HL-60 (cell line): ENCODE results near the gene MTCH2.

ENCODE experiments used
- DNase-seq, 2 experiments: peaks; one replicate each; pipeline ENCODE4 v3.0.0-alpha.2; 2010 to 2020; ENCODE audit warnings: low read depth in 1 of 2, low spot score in 1 of 2
- H3K27ac ChIP-seq: fragments of 250-450 bp; sonication (Bioruptor Pico); replicated peaks from 2 replicates; pipeline ENCODE4 v1.5.1; 2020; ENCODE audit warnings: mild to moderate bottlenecking, moderate library complexity
- H3K27me3 ChIP-seq: fragments of 250-450 bp; sonication (Bioruptor Pico); 2 replicates; pipeline ENCODE4 v1.5.1; 2021; ENCODE audit warnings: mild to moderate bottlenecking, moderate library complexity; ENCODE audit not compliant: insufficient read depth, poor library complexity, severe bottlenecking
- H3K4me3 ChIP-seq: replicated peaks from 2 replicates; pipeline ENCODE4 v1.5.1; 2011; ENCODE audit warnings: mild to moderate bottlenecking, control low read depth, low read length; ENCODE audit not compliant: insufficient read depth
- GABPA ChIP-seq: IDR thresholded peaks from 2 replicates; pipeline ENCODE4 v1.6.1; 2012; ENCODE audit warnings: low read depth
- POLR2AphosphoS5 ChIP-seq: IDR thresholded peaks from 2 replicates; pipeline ENCODE4 v1.6.1; 2012; ENCODE audit warnings: low read depth
- SPI1 ChIP-seq: IDR thresholded peaks from 2 replicates; pipeline ENCODE4 v1.6.1; 2012; ENCODE audit warnings: low read depth, mild to moderate bottlenecking, borderline replicate concordance
- TF ChIP-seq, protein P1 (sequence below): IDR thresholded peaks from 2 replicates; pipeline ENCODE4 v1.6.1; 2012; ENCODE audit warnings: low read depth; ENCODE audit not compliant: insufficient replicate concordance
- TF ChIP-seq, protein P2 (sequence below): IDR thresholded peaks from one replicate; pipeline ENCODE4 v1.5.1; 2011; ENCODE audit warnings: low read length, control low read depth, inconsistent platforms; ENCODE audit not compliant: insufficient read depth

Gene MTCH2

DNA sequence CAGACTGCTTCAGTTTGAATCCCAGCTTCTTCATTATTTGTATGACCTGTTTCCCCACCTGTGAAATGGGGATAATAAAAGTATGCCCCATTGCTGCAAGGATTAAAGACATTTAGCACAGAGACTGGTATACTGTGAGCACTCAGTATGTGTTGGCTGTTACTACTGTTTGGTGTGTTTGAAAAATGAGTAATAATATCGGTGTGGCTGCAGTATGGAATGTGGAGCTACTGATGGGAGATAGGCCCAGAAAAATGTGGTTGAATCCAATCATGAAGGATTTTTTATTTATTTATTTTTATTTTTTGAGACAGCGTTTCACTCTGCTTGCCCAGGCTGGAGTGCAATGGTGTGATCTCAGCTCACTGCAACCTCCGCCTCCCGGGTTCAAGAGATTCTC is 39.1 kb downstream of the MTCH2 start:
- no peak for DNase-seq
- TF ChIP-seq GABPA (no peak), POLR2AphosphoS5 (no peak), SPI1 (no peak)
- TF ChIP-seq, protein P1, sequence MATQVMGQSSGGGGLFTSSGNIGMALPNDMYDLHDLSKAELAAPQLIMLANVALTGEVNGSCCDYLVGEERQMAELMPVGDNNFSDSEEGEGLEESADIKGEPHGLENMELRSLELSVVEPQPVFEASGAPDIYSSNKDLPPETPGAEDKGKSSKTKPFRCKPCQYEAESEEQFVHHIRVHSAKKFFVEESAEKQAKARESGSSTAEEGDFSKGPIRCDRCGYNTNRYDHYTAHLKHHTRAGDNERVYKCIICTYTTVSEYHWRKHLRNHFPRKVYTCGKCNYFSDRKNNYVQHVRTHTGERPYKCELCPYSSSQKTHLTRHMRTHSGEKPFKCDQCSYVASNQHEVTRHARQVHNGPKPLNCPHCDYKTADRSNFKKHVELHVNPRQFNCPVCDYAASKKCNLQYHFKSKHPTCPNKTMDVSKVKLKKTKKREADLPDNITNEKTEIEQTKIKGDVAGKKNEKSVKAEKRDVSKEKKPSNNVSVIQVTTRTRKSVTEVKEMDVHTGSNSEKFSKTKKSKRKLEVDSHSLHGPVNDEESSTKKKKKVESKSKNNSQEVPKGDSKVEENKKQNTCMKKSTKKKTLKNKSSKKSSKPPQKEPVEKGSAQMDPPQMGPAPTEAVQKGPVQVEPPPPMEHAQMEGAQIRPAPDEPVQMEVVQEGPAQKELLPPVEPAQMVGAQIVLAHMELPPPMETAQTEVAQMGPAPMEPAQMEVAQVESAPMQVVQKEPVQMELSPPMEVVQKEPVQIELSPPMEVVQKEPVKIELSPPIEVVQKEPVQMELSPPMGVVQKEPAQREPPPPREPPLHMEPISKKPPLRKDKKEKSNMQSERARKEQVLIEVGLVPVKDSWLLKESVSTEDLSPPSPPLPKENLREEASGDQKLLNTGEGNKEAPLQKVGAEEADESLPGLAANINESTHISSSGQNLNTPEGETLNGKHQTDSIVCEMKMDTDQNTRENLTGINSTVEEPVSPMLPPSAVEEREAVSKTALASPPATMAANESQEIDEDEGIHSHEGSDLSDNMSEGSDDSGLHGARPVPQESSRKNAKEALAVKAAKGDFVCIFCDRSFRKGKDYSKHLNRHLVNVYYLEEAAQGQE, result no peak
- TF ChIP-seq, protein P2, sequence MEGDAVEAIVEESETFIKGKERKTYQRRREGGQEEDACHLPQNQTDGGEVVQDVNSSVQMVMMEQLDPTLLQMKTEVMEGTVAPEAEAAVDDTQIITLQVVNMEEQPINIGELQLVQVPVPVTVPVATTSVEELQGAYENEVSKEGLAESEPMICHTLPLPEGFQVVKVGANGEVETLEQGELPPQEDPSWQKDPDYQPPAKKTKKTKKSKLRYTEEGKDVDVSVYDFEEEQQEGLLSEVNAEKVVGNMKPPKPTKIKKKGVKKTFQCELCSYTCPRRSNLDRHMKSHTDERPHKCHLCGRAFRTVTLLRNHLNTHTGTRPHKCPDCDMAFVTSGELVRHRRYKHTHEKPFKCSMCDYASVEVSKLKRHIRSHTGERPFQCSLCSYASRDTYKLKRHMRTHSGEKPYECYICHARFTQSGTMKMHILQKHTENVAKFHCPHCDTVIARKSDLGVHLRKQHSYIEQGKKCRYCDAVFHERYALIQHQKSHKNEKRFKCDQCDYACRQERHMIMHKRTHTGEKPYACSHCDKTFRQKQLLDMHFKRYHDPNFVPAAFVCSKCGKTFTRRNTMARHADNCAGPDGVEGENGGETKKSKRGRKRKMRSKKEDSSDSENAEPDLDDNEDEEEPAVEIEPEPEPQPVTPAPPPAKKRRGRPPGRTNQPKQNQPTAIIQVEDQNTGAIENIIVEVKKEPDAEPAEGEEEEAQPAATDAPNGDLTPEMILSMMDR, result no peak
- Histone ChIP-seq H3K27ac (no peak overlapping the region), H3K27me3 (no peaks in the 10 kb centered on the region), H3K4me3 (no peak overlapping the region)

- TF ChIP-seq GABPA, result no peak
- no peak for TF ChIP-seq POLR2AphosphoS5
- TF ChIP-seq, protein P1, result no peak
- TF ChIP-seq, protein P2, result no peak
- Histone ChIP-seq H3K4me3 (no peak overlapping the region), H3K27me3 (no peaks in the 10 kb centered on the region), H3K27ac (no peak overlapping the region)
- no peak for DNase-seq
Observed at GRCh38 chr11:47599902-47600301, 42.5 kb downstream of the MTCH2 start.

DNA sequence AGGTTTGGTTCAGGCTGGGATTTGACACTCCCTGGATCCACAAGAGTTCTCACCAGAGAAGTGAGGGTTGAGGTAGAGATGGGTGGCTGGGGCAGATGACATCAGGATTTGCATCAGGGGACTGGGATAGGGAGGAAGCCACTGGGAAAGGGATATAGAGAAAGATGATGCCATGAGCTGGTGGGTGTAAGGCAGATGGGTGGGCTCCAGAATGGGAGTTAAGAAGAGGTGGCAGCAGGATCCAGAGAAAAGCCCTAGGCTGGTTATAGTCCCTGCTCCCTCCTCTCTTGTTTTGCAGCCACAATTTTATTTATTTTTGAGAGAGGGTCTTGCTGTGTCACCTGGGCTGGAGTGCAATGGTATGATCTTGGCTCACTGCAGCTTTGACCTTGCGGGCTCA is 46.4 kb downstream of the MTCH2 start:
- no peak overlapping the region for H3K27ac ChIP-seq
- DNase-seq, result no peak
- peaks cover 17% of the 10 kb centered on the region for H3K27me3 ChIP-seq
- TF ChIP-seq SPI1 (no peak), GABPA (no peak), POLR2AphosphoS5 (no peak)
- TF ChIP-seq, protein P1, result no peak
- TF ChIP-seq, protein P2, result no peak
- no peak overlapping the region for H3K4me3 ChIP-seq
